Measurements from ENCODE around the gene SRBD1. TPM values are rescaled to one million over a fixed set of nuclear protein-coding genes. Genes with fewer than 3 reads are reported as not detected.

Gene SRBD1
- total and polyA plus RNA-seq, 8 donors = 13.4 to 20.0 (median 17.6) TPM

- no peaks in the 10 kb centered on the region for H3K36me3 ChIP-seq
- no peak for TF ChIP-seq CTCF (IDR thresholded peaks at IDR 0.05)
- H3K4me3 ChIP-seq = no peak overlapping the region
- H3K27ac ChIP-seq = peak overlapping the region in 1 of 2 donors; percentile 65
- peaks cover 6 to 14% of the 10 kb centered on the region in 2 donors for H3K4me1 ChIP-seq
- ATAC-seq (peak; percentile 98), DNase-seq (peak in 2 of 4 donors; percentile 36 to 63)
- H3K27me3 ChIP-seq = no peaks in the 10 kb centered on the region
- no peaks in the 10 kb centered on the region for H3K9me3 ChIP-seq
- intact Hi-C loops (cut with DNase I) = no loop called here
Observed at GRCh38 chr2:45458909-45459563, 152.0 kb downstream of the SRBD1 start.

- TF ChIP-seq CTCF (IDR thresholded peaks at IDR 0.05) = no peak
- no peak for ATAC-seq
- intact Hi-C loops (cut with DNase I) = no loop called here
Observed at GRCh38 chr2:45457211-45457945, 153.7 kb downstream of the SRBD1 start.

GRCh38 chr2:45452866-45453265 lies 158.2 kb downstream of the SRBD1 start:
- DNase-seq (no peak), ATAC-seq (no peak)
- no peaks in the 10 kb centered on the region for H3K36me3 ChIP-seq
- no peaks in the 10 kb centered on the region for H3K9me3 ChIP-seq
- H3K4me1 ChIP-seq = no peaks in the 10 kb centered on the region
- no peak overlapping the region for H3K27ac ChIP-seq
- no peak overlapping the region for H3K4me3 ChIP-seq
- no peaks in the 10 kb centered on the region for H3K27me3 ChIP-seq
- intact Hi-C loops (cut with DNase I) = no loop called here
- TF ChIP-seq CTCF (IDR thresholded peaks at IDR 0.05) = no peak

More at GRCh38 chr2:45457211-45457945, 153.7 kb downstream of the SRBD1 start:
- Histone ChIP-seq H3K27ac (no peak overlapping the region), H3K9me3 (no peaks in the 10 kb centered on the region), H3K4me1 (peaks cover 6 to 14% of the 10 kb centered on the region in 2 donors), H3K36me3 (no peaks in the 10 kb centered on the region), H3K4me3 (no peak overlapping the region), H3K27me3 (no peaks in the 10 kb centered on the region)
- no peak for DNase-seq

GRCh38 chr2:45450634-45451033 lies 160.4 kb downstream of the SRBD1 start:
- no peaks in the 10 kb centered on the region for H3K9me3 ChIP-seq
- ATAC-seq (no peak), DNase-seq (no peak)
- no peaks in the 10 kb centered on the region for H3K4me1 ChIP-seq
- H3K27me3 ChIP-seq = no peaks in the 10 kb centered on the region
- no peak overlapping the region for H3K4me3 ChIP-seq
- intact Hi-C loops (cut with DNase I) = no loop called here
- H3K27ac ChIP-seq = no peak overlapping the region
- no peaks in the 10 kb centered on the region for H3K36me3 ChIP-seq
- no peak for TF ChIP-seq CTCF (IDR thresholded peaks at IDR 0.05)

- ATAC-seq = no peak
- H3K27me3 ChIP-seq = no peaks in the 10 kb centered on the region
- H3K36me3 ChIP-seq = no peaks in the 10 kb centered on the region
- TF ChIP-seq CTCF (IDR thresholded peaks at IDR 0.05) = no peak
- intact Hi-C loops (cut with DNase I) = no loop called here
- no peak for DNase-seq
- no peak overlapping the region for H3K4me3 ChIP-seq
- H3K4me1 ChIP-seq = no peaks in the 10 kb centered on the region
- H3K9me3 ChIP-seq = no peaks in the 10 kb centered on the region
- H3K27ac ChIP-seq = no peak overlapping the region
Observed at GRCh38 chr2:45448217-45448616, 162.8 kb downstream of the SRBD1 start.

Measured in left lung (tissue), 10 donors.